Measurements from ENCODE around the gene AKR1C2.

DNA sequence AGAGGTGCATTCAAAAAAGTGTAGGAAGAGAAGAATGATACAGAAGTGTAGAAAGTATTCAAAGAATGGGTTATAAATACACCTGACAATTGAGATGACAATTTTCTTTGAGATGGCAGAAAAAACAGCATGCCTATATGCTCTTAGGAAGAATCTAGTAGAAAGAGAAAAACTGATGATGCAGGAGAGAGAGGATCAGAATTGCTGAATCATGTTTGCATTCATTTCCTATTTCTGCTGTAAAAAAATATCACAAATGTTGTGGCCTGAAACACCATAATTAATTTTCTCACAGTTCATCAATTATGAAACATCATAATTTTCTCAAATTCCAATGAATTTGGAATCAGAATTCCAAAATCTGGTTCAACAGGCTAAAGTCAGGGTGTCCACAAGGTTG lies 50.3 kb downstream of the AKR1C2 start:
- TF ChIP-seq ZNF431 (CRISPR knock-in tag; IDR thresholded peaks at IDR 0.05) (no peak), POLR2A (conservative IDR thresholded peaks at IDR 0.05) (no peak), HIVEP1 (CRISPR knock-in tag; IDR thresholded peaks at IDR 0.05) (no peak), POLR2AphosphoS5 (IDR thresholded peaks at IDR 0.05; ENCODE audit: control insufficient read depth, insufficient read depth, low read depth, low read length) (no peak), MTA1 (IDR thresholded peaks at IDR 0.05; ENCODE audit: borderline replicate concordance) (no peak), NFIC (IDR thresholded peaks at IDR 0.05) (no peak), PRPF4 (IDR thresholded peaks at IDR 0.05; ENCODE audit: insufficient read depth, low read depth, low read length, poor library complexity, severe bottlenecking) (no peak)
- TF ChIP-seq, protein P1, sequence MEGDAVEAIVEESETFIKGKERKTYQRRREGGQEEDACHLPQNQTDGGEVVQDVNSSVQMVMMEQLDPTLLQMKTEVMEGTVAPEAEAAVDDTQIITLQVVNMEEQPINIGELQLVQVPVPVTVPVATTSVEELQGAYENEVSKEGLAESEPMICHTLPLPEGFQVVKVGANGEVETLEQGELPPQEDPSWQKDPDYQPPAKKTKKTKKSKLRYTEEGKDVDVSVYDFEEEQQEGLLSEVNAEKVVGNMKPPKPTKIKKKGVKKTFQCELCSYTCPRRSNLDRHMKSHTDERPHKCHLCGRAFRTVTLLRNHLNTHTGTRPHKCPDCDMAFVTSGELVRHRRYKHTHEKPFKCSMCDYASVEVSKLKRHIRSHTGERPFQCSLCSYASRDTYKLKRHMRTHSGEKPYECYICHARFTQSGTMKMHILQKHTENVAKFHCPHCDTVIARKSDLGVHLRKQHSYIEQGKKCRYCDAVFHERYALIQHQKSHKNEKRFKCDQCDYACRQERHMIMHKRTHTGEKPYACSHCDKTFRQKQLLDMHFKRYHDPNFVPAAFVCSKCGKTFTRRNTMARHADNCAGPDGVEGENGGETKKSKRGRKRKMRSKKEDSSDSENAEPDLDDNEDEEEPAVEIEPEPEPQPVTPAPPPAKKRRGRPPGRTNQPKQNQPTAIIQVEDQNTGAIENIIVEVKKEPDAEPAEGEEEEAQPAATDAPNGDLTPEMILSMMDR (IDR thresholded peaks at IDR 0.05 in 2 of 3, conservative IDR thresholded peaks at IDR 0.05 in 1 of 3; ENCODE audit: insufficient read depth in 2 of 3, low read depth in 1 of 3, low read length in 3 of 3), result no peak

Data from K562 (cell line).